Measurements from ENCODE around the gene ASMT.

GRCh38 chrX:1598021-1598875, 16.6 kb upstream of the ASMT start:
- TF ChIP-seq CTCF (IDR thresholded peaks at IDR 0.05; ENCODE audit: insufficient read depth, low read length) (no peak), SPI1 (IDR thresholded peaks at IDR 0.05; ENCODE audit: borderline replicate concordance, low read depth) (no peak)

Data from HL-60 (cell line).